Inflammatory macrophage treated with lipopolysaccharide for 4 hours (primary cell): ENCODE results near the gene SULT4A1.
"Not testable (repeated sequence)": the region's sequence is repeated elsewhere in the genome, so short reads cannot be mapped to it uniquely, and the experiment has no call there.

Source experiments
- DNase-seq: peaks from one replicate; pipeline ENCODE4 v3.0.0-alpha.2; 2020

SULT4A1 gene

GRCh38 chr22:43862074-43862881 lies at the start of gene SULT4A1:
Gene SULT4A1 (minus strand): TSS chr22:43862513. CDS start chr22:43862382, 131 bp downstream.
- DNase-seq: no peak

GRCh38 chr22:43911351-43911750 lies 49.0 kb upstream of the SULT4A1 start:
- no peak for DNase-seq

GRCh38 chr22:43910178-43910695 lies 47.9 kb upstream of the SULT4A1 start:
- no peak for DNase-seq

GRCh38 chr22:43909708-43910107 lies 47.4 kb upstream of the SULT4A1 start:
- no peak for DNase-seq

GRCh38 chr22:43905681-43906080 lies 43.4 kb upstream of the SULT4A1 start:
- DNase-seq: no peak

- DNase-seq: not testable (repeated sequence)
Measured at GRCh38 chr22:43904412-43904811, 42.1 kb upstream of the SULT4A1 start.

GRCh38 chr22:43903033-43903432 lies 40.7 kb upstream of the SULT4A1 start:
- DNase-seq: not testable (repeated sequence)

GRCh38 chr22:43901976-43902643 lies 39.8 kb upstream of the SULT4A1 start:
- no peak for DNase-seq

GRCh38 chr22:43900206-43900605 lies 37.9 kb upstream of the SULT4A1 start:
- no peak for DNase-seq

- no peak for DNase-seq
Measured at GRCh38 chr22:43897751-43898261, 35.5 kb upstream of the SULT4A1 start.

GRCh38 chr22:43895986-43896645 lies 33.8 kb upstream of the SULT4A1 start:
- no peak for DNase-seq

GRCh38 chr22:43894122-43894521 lies 31.8 kb upstream of the SULT4A1 start:
- DNase-seq: no peak

GRCh38 chr22:43893266-43893665 lies 31.0 kb upstream of the SULT4A1 start:
- DNase-seq: no peak

- no peak for DNase-seq
Measured at GRCh38 chr22:43892183-43892894, 30.0 kb upstream of the SULT4A1 start.

- DNase-seq: peak; percentile 33
Measured at GRCh38 chr22:43891360-43892182, 29.3 kb upstream of the SULT4A1 start, which contains the start of gene PNPLA5. Gene PNPLA5 (minus strand): TSS chr22:43892013. CDS start chr22:43891880, 133 bp downstream.

- DNase-seq: no peak
Measured at GRCh38 chr22:43890901-43891331, 28.6 kb upstream of the SULT4A1 start.

GRCh38 chr22:43889860-43890253 lies 27.5 kb upstream of the SULT4A1 start:
- DNase-seq: no peak

- DNase-seq: no peak
Measured at GRCh38 chr22:43889201-43889859, 27.0 kb upstream of the SULT4A1 start.

- DNase-seq: no peak
Measured at GRCh38 chr22:43888740-43889139, 26.4 kb upstream of the SULT4A1 start.

GRCh38 chr22:43887391-43887790 lies 25.1 kb upstream of the SULT4A1 start:
- no peak for DNase-seq

- no peak for DNase-seq
Measured at GRCh38 chr22:43886231-43886630, 23.9 kb upstream of the SULT4A1 start.
